A549 (cell line): ENCODE results near the gene AURKA.

Experiments
- CTCF ChIP-seq: fragments of >200 bp; sonication (Bioruptor Twin); formaldehyde crosslinking; IDR thresholded peaks from 3 replicates; pipeline ENCODE4 v1.5.1; 2016
- MYC ChIP-seq: IDR thresholded peaks from 2 replicates; pipeline ENCODE4 v1.6.1; 2012; ENCODE audit warnings: mild to moderate bottlenecking, inconsistent platforms, low read length, improper control_type of control experiment, borderline replicate concordance
- POLR2A ChIP-seq: IDR thresholded peaks from 2 replicates; pipeline ENCODE4 v1.6.1; 2012; ENCODE audit warnings: mild to moderate bottlenecking, low read length

- TF ChIP-seq POLR2A (no peak), CTCF (no peak), MYC (no peak)
These were observed 6.9 kb downstream of the AURKA start for GRCh38 chr20:56385130-56385529.
